H1 (cell line): ENCODE data around the gene ORC2. TPM values are rescaled to one million over a fixed set of nuclear protein-coding genes. Genes with fewer than 3 reads are reported as not detected.

Experiments used
- CTCF ChIA-PET: fragments of 300-600 bp; sonication (Branson Sonifier 250); formaldehyde crosslinking; loops from one replicate; lab custom pipeline; 2021; ENCODE audit not compliant: partially characterized antibody; lab: Charles Lee
- POLR2A ChIA-PET: fragments of 300-600 bp; sonication (Branson Sonifier 250); formaldehyde crosslinking; loops from one replicate; lab custom pipeline; 2021; ENCODE audit warnings: inconsistent platforms; ENCODE audit not compliant: partially characterized antibody; lab: Charles Lee
- DNase-seq, 2 experiments: peaks; one replicate each; pipeline versions ENCODE4 v3.0.0 to v3.0.0-alpha.2; 2010 to 2022; ENCODE audit warnings: low spot score in 2 of 2, low read depth in 1 of 2, mixed read lengths in 1 of 2
- FAIRE-seq: peaks from 2 replicates; lab custom pipeline; 2011; peaks lifted over from hg19 to GRCh38; lab: Jason Lieb, UNC
- H2AFZ ChIP-seq: 2 replicates; pipeline ENCODE4 v1.8.1; 2012; ENCODE audit warnings: low read length, inconsistent platforms
- H2AK5ac ChIP-seq: 2 replicates; pipeline ENCODE4 v1.6.1; 2013; ENCODE audit warnings: low read depth, low read length
- H2BK120ac ChIP-seq: replicated peaks from 2 replicates; pipeline ENCODE3; 2013; ENCODE audit warnings: low read depth, low read length, inconsistent platforms
- H2BK12ac ChIP-seq: 2 replicates; pipeline ENCODE4 v1.6.1; 2013; ENCODE audit warnings: low read depth, low read length
- H2BK15ac ChIP-seq: 2 replicates; pipeline ENCODE4 v1.6.1; 2013; ENCODE audit warnings: low read length
- H2BK20ac ChIP-seq: 2 replicates; pipeline ENCODE4 v1.6.1; 2013; ENCODE audit warnings: low read length
- H2BK5ac ChIP-seq: 2 replicates; pipeline ENCODE4 v1.6.1; 2013; ENCODE audit warnings: low read depth, low read length
- H3K14ac ChIP-seq: 2 replicates; pipeline ENCODE4 v1.6.1; 2013; ENCODE audit warnings: inconsistent platforms; ENCODE audit not compliant: insufficient read length
- H3K18ac ChIP-seq: 2 replicates; pipeline ENCODE4 v1.6.1; 2013; ENCODE audit warnings: low read length; ENCODE audit errors: extremely low read depth
- H3K23ac ChIP-seq: 2 replicates; pipeline ENCODE4 v1.6.1; 2013; ENCODE audit warnings: inconsistent platforms; ENCODE audit not compliant: insufficient read length
- H3K23me2 ChIP-seq: 2 replicates; pipeline ENCODE4 v1.6.1; 2013; ENCODE audit warnings: low read depth, low read length
- H3K27ac ChIP-seq: 2 replicates; pipeline ENCODE4 v1.6.1; 2011; ENCODE audit warnings: low read depth, low read length, inconsistent platforms
- H3K27me3 ChIP-seq, 4 experiments: replicated peaks in 1 of 4; 1 replicate in 1 of 4; 2 replicates in 3 of 4; pipeline versions ENCODE4 v1.6.1 to v1.8.1; 2011 to 2013; ENCODE audit warnings: low read length in 3 of 4, mild to moderate bottlenecking in 3 of 4, inconsistent platforms in 2 of 4, mixed read lengths in 2 of 4, moderate library complexity in 1 of 4; ENCODE audit not compliant: control insufficient read depth in 3 of 4, insufficient read depth in 3 of 4; ENCODE audit errors: extremely low read depth in 1 of 4
- H3K36me3 ChIP-seq, 4 experiments: 2 replicates each; pipeline versions ENCODE4 v1.6.1 to v1.8.1; 2011 to 2013; ENCODE audit warnings: mild to moderate bottlenecking in 4 of 4, low read length in 3 of 4, moderate library complexity in 2 of 4, control low read depth in 1 of 4, inconsistent platforms in 1 of 4; ENCODE audit not compliant: insufficient read depth in 4 of 4, control insufficient read depth in 2 of 4
- H3K4ac ChIP-seq: replicated peaks from 2 replicates; pipeline ENCODE3; 2013; ENCODE audit warnings: low read length, low read depth, mixed read lengths, inconsistent platforms; ENCODE audit not compliant: insufficient read length
- H3K4me1 ChIP-seq, 4 experiments: replicated peaks in 1 of 4; 1 replicate in 1 of 4; 2 replicates in 3 of 4; pipeline versions ENCODE4 v1.6.1 to v1.8.1; 2011 to 2013; ENCODE audit warnings: low read length in 3 of 4, inconsistent platforms in 2 of 4, mixed read lengths in 1 of 4; ENCODE audit not compliant: insufficient read depth in 4 of 4, control insufficient read depth in 3 of 4
- H3K4me2 ChIP-seq, 2 experiments: 2 replicates each; pipeline versions ENCODE4 v1.6.1 to v1.8.1; 2011 to 2013; ENCODE audit warnings: low read depth in 2 of 2, low read length in 2 of 2, control low read depth in 1 of 2, inconsistent platforms in 1 of 2, mild to moderate bottlenecking in 1 of 2; ENCODE audit not compliant: insufficient read depth in 1 of 2
- H3K4me3 ChIP-seq, 4 experiments: fragments of 200-600, 300-600 bp in 1 of 4; sonication (generic), shearing (Covaris generic), sonication (Bioruptor Twin) in 1 of 4; 2 replicates each; pipeline versions ENCODE4 v1.5.1 to v1.8.1; 2011 to 2016; ENCODE audit warnings: low read length in 4 of 4, low read depth in 3 of 4, control low read depth in 2 of 4, inconsistent platforms in 2 of 4, mild to moderate bottlenecking in 2 of 4, mixed read lengths in 1 of 4, moderate library complexity in 1 of 4; ENCODE audit not compliant: insufficient read depth in 2 of 4; ENCODE audit errors: extremely low read depth in 1 of 4
- H3K56ac ChIP-seq: replicated peaks from 2 replicates; pipeline ENCODE3; 2013; ENCODE audit warnings: low read depth, mild to moderate bottlenecking, mixed read lengths, low read length, inconsistent platforms; ENCODE audit not compliant: insufficient read length
- H3K79me1 ChIP-seq: 2 replicates; pipeline ENCODE4 v1.6.1; 2013; ENCODE audit warnings: low read depth, low read length, control low read depth
- H3K79me2 ChIP-seq, 2 experiments: 2 replicates each; pipeline versions ENCODE4 v1.6.1 to v1.8.1; 2012 to 2013; ENCODE audit warnings: low read length in 2 of 2, mild to moderate bottlenecking in 2 of 2, inconsistent platforms in 1 of 2; ENCODE audit not compliant: insufficient read depth in 2 of 2, control insufficient read depth in 1 of 2
- H3K9ac ChIP-seq, 4 experiments: replicated peaks in 1 of 4; 1 replicate in 1 of 4; 2 replicates in 3 of 4; pipeline versions ENCODE4 v1.6.1 to v1.8.1; 2011 to 2013; ENCODE audit warnings: low read depth in 3 of 4, low read length in 3 of 4, control low read depth in 2 of 4, mild to moderate bottlenecking in 2 of 4, moderate library complexity in 2 of 4, inconsistent platforms in 1 of 4; ENCODE audit errors: extremely low read depth in 1 of 4
- H3K9me3 ChIP-seq, 2 experiments: 2 replicates each; pipeline versions ENCODE4 v1.6.1 to v1.8.1; 2012 to 2013; ENCODE audit warnings: mild to moderate bottlenecking in 2 of 2, moderate library complexity in 2 of 2, control low read depth in 1 of 2, inconsistent platforms in 1 of 2, low read depth in 1 of 2, low read length in 1 of 2, mixed read lengths in 1 of 2; ENCODE audit not compliant: insufficient read depth in 2 of 2
- H4K20me1 ChIP-seq, 2 experiments: replicated peaks in 1 of 2; 2 replicates each; pipeline versions ENCODE3 to v1.8.1; 2011 to 2013; ENCODE audit warnings: inconsistent platforms in 2 of 2, low read length in 2 of 2, mild to moderate bottlenecking in 1 of 2; ENCODE audit not compliant: insufficient read depth in 2 of 2, control insufficient read depth in 1 of 2
- H4K5ac ChIP-seq: 2 replicates; pipeline ENCODE4 v1.6.1; 2013; ENCODE audit warnings: low read length, low read depth, mixed read lengths, inconsistent platforms; ENCODE audit not compliant: insufficient read length
- H4K8ac ChIP-seq: 2 replicates; pipeline ENCODE4 v1.8.0; 2013; ENCODE audit warnings: mild to moderate bottlenecking, moderate library complexity, low read length, inconsistent platforms; ENCODE audit not compliant: insufficient read depth; ENCODE audit errors: extremely low read depth
- H4K91ac ChIP-seq: replicated peaks from 2 replicates; pipeline ENCODE3; 2013; ENCODE audit warnings: low read length, mixed read lengths, inconsistent platforms; ENCODE audit not compliant: insufficient read length
- BACH1 ChIP-seq: IDR thresholded peaks from 2 replicates; pipeline ENCODE4 v1.6.1; 2012; ENCODE audit warnings: low read length, improper control_type of control experiment
- BRCA1 ChIP-seq: IDR thresholded peaks from 2 replicates; pipeline ENCODE4 v1.6.1; 2012; ENCODE audit warnings: low read depth, low read length, improper control_type of control experiment
- CEBPB ChIP-seq: IDR thresholded peaks from 2 replicates; pipeline ENCODE4 v1.6.1; 2012; ENCODE audit warnings: low read depth, low read length
- CHD2 ChIP-seq: IDR thresholded peaks from 2 replicates; pipeline ENCODE4 v1.6.1; 2012; ENCODE audit warnings: low read length, improper control_type of control experiment
- HDAC2 ChIP-seq, 2 experiments: fragments of 300-600 bp in 1 of 2; sonication (generic) in 1 of 2; IDR thresholded peaks; 2 replicates each; pipeline ENCODE4 v1.6.1; 2011 to 2012; ENCODE audit warnings: low read depth in 2 of 2, low read length in 2 of 2, mild to moderate bottlenecking in 2 of 2, moderate library complexity in 2 of 2, borderline replicate concordance in 1 of 2, inconsistent platforms in 1 of 2
- KDM1A ChIP-seq: fragments of 200-600, 300-600 bp; sonication (generic); IDR thresholded peaks from 2 replicates; pipeline ENCODE4 v1.7.1; 2016; ENCODE audit warnings: mild to moderate bottlenecking, low read length, borderline replicate concordance
- MAFK ChIP-seq: IDR thresholded peaks from 2 replicates; pipeline ENCODE4 v1.6.1; 2012; ENCODE audit warnings: low read depth, mild to moderate bottlenecking, improper control_type of control experiment, low read length
- RNF2 ChIP-seq: fragments of 200-900, 300-1000 bp; sonication (generic); IDR thresholded peaks from 2 replicates; pipeline ENCODE4 v1.7.1; 2016; ENCODE audit warnings: borderline replicate concordance, low read depth, mild to moderate bottlenecking, antibody characterized with exemption, low read length; ENCODE audit not compliant: poor library complexity, severe bottlenecking; ENCODE audit errors: missing control alignments
- RXRA ChIP-seq: IDR thresholded peaks from 2 replicates; pipeline ENCODE4 v1.6.1; 2011; ENCODE audit warnings: low read depth, mild to moderate bottlenecking, low read length, moderate library complexity; ENCODE audit not compliant: insufficient read depth
- SIRT6 ChIP-seq: IDR thresholded peaks from one replicate; pipeline ENCODE4 v1.7.1; 2012; ENCODE audit warnings: low read length, inconsistent platforms
- SIX5 ChIP-seq: IDR thresholded peaks from 2 replicates; pipeline ENCODE4 v1.6.1; 2011; ENCODE audit warnings: mild to moderate bottlenecking, low read depth, low read length
- SP1 ChIP-seq: IDR thresholded peaks from 2 replicates; pipeline ENCODE4 v1.6.1; 2011; ENCODE audit warnings: low read depth, low read length
- SP4 ChIP-seq: IDR thresholded peaks from 2 replicates; pipeline ENCODE4 v1.6.1; 2012; ENCODE audit warnings: low read length, inconsistent platforms
- SUZ12 ChIP-seq: fragments of 200-600 bp; sonication (generic); IDR thresholded peaks from 2 replicates; pipeline ENCODE4 v1.6.1; 2012; ENCODE audit warnings: mild to moderate bottlenecking, inconsistent platforms, low read length, moderate library complexity, mixed read lengths
- YY1 ChIP-seq: IDR thresholded peaks from 2 replicates; pipeline ENCODE4 v1.6.1; 2011; ENCODE audit warnings: low read depth, mild to moderate bottlenecking, low read length
- WGBS, 2 experiments: shearing (Covaris generic) in 1 of 2; methylation state at CpG; one replicate each; pipeline versions ENCODE4 v1.1.6 to v1.1.7; 2013 to 2015; ENCODE audit warnings: low lambda C conversion rate in 2 of 2, mixed read lengths in 2 of 2, inconsistent platforms in 1 of 2, low coverage in 1 of 2, missing lambda C conversion rate in 1 of 2; ENCODE audit not compliant: insufficient replicate concordance in 2 of 2, insufficient coverage in 1 of 2, insufficient read length in 1 of 2; ENCODE audit errors: extremely low coverage in 1 of 2, missing lambda C conversion rate in 1 of 2; 5-methylcytosine and 5-hydroxymethylcytosine counted together
- polyA plus RNA-seq, 7 experiments: library from polyadenylated mRNA; depleted of rRNA in 3 of 7; stranded (reverse) in 5 of 7; unstranded in 2 of 7; fragments of >200 nt in 5 of 7; fragments of 200-250 nt in 2 of 7; gene quantifications; 1 replicate in 5 of 7; 2 replicates in 1 of 7; 4 replicates in 1 of 7; pipeline versions ENCODE4 v1.2.1 to v1.2.3, GENCODE V29; 2011 to 2013; ENCODE audit warnings: missing spikeins in 2 of 7, mixed read lengths in 2 of 7
- total RNA-seq: library from RNA; stranded (reverse); fragmentation: NEBNext Ultra II Directional; extraction: Animal tissue kit (Norgen Biotek cat#: 25700); gene quantifications from 2 replicates; pipeline ENCODE4 v1.2.1, GENCODE V29; 2021

The ORC2 gene
- total and polyA plus RNA-seq, 2 of the 8 experiments (the other 6 are each of a cell fraction or from before 2014, with no cell fraction given): 7.1 to 89.8 TPM

DNA sequence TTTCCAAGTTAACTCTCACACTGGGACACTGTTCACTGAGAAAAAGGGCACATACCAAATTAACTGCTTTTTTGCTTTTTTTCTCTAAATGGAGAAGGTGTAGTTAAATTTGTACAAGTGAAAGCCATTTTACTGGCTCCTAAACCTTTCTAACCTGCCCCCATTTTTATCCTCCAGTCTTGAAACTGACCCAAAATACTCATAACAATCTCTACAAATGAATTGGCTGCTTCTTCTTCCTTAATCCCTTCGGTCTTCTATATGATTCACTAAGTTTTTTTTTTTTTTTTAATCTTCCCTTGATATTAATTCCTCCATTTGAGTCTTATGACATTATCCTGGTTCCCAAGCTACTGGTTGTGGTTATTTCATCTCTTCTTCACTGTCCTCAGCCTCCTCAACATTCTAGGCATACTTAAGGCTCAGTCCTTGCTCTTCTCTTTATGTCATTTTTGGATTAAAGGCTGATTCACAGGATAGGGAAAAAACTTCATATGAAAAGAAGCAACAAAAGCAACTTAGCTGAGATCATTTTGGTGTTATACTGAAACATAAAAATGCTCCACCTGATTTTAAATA is 19.8 kb downstream of the ORC2 start:
- no peak overlapping the region for H4K8ac ChIP-seq
- H3K4me2 ChIP-seq: no peak overlapping the region
- H2BK20ac ChIP-seq: no peak overlapping the region
- no peak overlapping the region for H2AK5ac ChIP-seq
- FAIRE-seq (no peak), DNase-seq (no peak)
- H2BK120ac ChIP-seq: no peak overlapping the region
- no peak overlapping the region for H3K56ac ChIP-seq
- H4K91ac ChIP-seq: no peak overlapping the region
- ChIA-PET CTCF (interaction anchor here (1.8 kb wide), 1 partner anchor 125 kb away, joined by 6 read pairs; no protein-coding TSS in a partner anchor), POLR2A (interaction anchor here (0.6 to 0.8 kb wide), 3 partner anchors 16 to 1390 kb away, joined by 3 to 4 read pairs (median 3); no protein-coding TSS in a partner anchor)
- no peak overlapping the region for H3K23ac ChIP-seq
- H3K27me3 ChIP-seq: no peaks in the 10 kb centered on the region
- H4K5ac ChIP-seq: no peak overlapping the region
- no peak overlapping the region for H3K9ac ChIP-seq
- 87% methylated on average over 1 of the region's 1 CpG; no CpG with 5 or more reads in 1 of the 2 experiments for WGBS, 2 experiments
- H2BK5ac ChIP-seq: no peak overlapping the region
- H3K14ac ChIP-seq: no peak overlapping the region
- H3K4me1 ChIP-seq: no peaks in the 10 kb centered on the region
- peaks cover 4 to 76% (median 28%) of the 10 kb centered on the region in 4 experiments for H3K36me3 ChIP-seq
- no peaks in the 10 kb centered on the region for H3K79me2 ChIP-seq
- H2BK12ac ChIP-seq: no peak overlapping the region
- no peaks in the 10 kb centered on the region; the same call in 1 of the 2 replicates for H3K79me1 ChIP-seq
- no peak overlapping the region for H3K27ac ChIP-seq
- no peak overlapping the region for H2BK15ac ChIP-seq
- no peak overlapping the region for H3K4ac ChIP-seq
- H2AFZ ChIP-seq: no peak overlapping the region
- H4K20me1 ChIP-seq: no peaks in the 10 kb centered on the region
- no peaks in the 10 kb centered on the region for H3K9me3 ChIP-seq
- no peak overlapping the region for H3K4me3 ChIP-seq
- H3K18ac ChIP-seq: no peak overlapping the region
- H3K23me2 ChIP-seq: no peaks in the 10 kb centered on the region
- TF ChIP-seq SIX5: no peak
- TF ChIP-seq SIRT6: no peak
- no peak for TF ChIP-seq RNF2
- TF ChIP-seq SP1: no peak
- TF ChIP-seq BRCA1: no peak
- TF ChIP-seq MAFK: no peak
- TF ChIP-seq CEBPB: no peak
- TF ChIP-seq SUZ12: no peak
- no peak for TF ChIP-seq CHD2
- TF ChIP-seq SP4: no peak
- TF ChIP-seq BACH1: no peak
- TF ChIP-seq RXRA: no peak
- TF ChIP-seq YY1: no peak
- no peak for TF ChIP-seq HDAC2 (IDR thresholded peaks at IDR 0.05; ENCODE audit: borderline replicate concordance in 1 of 2, low read depth in 2 of 2, low read length in 2 of 2)
- TF ChIP-seq KDM1A: no peak
